ENCODE results near the gene LSM14B.

LSM14B gene

DNA sequence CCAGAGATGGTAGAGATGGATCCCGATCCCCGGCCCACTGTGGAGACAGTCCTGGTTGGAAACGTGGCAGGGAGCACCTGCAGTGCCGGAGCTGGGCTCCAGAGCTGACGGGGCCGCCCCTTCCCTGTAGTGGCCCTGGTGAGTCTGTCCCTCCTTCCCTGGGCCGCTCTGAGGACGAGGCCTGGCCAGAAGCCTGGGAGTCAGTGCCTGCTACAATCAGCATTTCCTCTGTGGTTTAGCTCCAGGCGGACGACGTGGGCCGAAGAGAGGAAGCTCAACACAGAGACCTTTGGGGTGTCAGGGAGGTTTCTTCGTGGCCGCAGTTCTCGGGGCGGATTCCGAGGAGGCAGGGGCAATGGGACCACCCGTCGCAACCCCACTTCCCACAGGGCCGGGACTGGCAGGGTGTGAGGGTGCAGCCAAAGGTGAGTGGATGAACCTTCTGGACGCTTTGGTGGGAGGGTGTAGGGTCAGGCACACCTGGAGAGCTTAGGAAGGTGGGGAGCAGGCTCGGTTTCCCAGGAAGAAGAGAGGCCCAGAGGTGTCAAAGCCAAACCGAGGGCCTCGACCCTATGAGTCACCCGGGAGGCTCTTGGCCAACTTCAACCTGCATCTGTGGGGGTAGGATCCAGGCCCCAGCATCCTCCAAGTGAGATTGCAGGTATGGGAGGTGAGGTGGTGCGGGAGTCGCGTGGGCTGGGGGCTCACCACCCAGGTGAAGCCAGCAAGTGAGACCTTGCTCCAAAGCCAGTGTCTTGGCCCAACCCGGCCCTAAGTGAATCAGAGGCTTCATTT lies 11.0 kb downstream of the LSM14B start:
- DNase-seq = no peak

DNA sequence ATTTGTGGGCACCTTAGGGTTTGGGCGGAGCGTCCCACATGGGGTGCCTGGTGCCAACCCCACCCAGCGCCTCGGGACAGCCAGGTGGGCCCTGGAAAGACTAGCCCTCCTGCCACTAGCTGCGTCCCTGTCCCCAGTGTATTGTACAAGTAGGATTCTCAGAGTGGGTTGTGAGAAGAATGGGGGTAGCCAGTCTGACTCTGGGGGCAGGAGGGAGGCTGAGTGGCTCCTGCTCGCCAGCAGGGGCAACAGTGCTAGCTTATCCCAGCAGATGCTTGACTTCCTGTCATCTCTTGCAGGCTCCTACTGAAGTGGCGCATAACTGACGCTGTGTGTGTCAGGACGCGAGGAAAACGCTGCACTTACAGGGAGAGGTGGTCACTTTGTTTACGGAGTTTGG lies 11.6 kb downstream of the LSM14B start:
- no peak for DNase-seq

DNA sequence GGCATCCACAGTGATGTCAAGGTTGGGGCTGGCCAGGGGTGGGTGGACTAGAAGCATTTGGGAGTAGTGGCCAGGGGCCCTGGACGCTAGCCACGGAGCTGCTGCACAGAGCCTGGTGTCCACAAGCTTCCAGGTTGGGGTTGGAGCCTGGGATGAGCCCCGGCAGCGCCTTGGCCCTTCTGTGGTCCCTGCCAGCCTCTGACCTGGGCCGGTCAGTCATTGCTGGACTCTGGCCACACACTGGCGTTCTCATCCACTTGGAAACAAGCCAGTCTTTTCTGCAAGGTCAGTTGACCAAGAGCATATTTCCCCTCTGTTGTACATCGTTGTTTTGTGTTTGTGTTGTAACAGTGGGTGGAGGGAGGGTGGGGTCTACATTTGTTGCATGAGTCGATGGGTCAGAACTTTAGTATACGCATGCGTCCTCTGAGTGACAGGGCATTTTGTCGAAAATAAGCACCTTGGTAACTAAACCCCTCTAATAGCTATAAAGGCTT lies 12.5 kb downstream of the LSM14B start:
- DNase-seq = no peak

DNA sequence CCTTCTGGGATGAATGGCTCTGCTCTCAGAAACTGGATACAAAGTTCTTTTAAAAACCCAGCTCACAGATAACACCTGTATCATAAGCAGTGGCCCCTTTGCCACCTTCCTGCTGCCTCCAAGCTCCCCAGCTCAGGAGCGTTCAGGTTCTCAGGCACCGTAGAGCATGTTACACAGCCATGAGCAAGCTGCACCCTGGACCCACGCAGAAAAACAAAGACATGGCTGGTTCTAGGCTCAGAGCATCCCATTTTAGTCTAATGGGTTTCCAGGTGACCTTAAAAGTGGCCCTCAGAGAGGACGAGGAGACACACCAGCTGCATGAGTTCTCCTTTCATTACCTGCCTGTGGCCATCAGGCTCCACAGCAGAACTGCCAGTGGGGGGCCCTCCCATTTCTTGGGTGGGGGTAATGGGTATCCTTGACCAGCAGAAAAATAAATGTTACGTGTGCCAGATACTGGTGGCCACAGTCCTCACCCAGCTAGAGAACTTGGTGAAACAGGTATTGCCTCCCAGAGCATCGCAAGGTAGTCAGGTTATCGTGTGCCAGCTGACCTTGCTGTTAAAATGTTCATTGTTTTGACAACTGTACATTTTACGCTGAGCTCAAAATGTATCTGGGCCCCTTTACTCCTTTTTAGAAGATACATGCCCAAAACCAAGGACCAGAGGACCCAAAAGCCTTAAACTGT lies 13.4 kb downstream of the LSM14B start:
- no peak for DNase-seq

DNA sequence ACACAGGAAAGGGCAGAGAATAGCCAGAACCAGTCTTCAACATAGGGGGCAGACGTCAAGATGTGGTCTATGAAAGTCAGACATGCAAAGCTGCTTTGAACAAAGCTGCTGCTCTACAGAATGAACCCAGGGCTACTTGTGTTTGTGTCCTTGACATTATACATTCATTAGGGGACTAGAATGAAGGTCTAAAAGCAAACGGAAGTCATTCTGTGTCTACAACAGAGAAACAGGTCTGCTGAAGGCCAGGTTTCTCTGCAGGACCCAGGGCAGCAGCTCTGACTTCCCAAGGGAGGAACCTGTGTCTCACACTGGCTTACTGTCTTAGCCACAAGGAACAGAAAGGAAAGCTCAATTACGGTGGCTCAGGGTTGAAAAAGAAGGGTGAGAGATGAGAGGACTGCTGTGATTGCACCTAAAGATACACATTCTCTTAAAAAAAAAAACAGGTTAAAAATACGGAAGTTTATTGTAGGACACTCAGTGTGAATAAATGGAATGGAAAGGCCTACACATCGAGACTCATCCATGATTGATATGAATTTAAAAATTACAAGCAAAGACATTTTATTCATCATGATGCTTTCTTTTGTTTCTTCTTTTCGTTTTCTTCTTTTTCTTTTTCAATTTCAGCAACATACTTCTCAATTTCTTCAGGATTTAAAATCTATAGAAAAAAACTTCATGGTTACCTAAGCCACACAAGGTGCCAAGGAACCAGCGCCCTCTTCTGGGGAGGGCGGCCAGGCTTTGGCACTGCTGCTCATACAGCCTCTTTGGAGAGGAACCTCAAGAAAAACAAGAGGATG lies 14.2 kb downstream of the LSM14B start:
- peak; percentile 42 to 69 (median 64) for DNase-seq

DNA sequence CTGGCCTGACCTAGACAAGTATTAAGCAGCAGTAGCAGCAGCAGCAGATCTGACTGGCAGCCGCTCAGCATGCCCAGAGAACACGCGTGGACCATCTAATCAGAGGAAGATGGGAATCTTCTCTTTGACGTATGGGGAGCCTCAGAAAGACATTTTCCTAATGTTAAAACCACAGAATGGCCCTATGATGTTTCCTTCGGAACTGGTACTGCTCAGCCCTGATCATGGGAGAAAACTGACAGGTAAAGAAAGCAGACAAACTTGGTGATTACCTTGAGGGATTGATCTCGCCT lies 14.8 kb downstream of the LSM14B start:
- no peak for DNase-seq

DNA sequence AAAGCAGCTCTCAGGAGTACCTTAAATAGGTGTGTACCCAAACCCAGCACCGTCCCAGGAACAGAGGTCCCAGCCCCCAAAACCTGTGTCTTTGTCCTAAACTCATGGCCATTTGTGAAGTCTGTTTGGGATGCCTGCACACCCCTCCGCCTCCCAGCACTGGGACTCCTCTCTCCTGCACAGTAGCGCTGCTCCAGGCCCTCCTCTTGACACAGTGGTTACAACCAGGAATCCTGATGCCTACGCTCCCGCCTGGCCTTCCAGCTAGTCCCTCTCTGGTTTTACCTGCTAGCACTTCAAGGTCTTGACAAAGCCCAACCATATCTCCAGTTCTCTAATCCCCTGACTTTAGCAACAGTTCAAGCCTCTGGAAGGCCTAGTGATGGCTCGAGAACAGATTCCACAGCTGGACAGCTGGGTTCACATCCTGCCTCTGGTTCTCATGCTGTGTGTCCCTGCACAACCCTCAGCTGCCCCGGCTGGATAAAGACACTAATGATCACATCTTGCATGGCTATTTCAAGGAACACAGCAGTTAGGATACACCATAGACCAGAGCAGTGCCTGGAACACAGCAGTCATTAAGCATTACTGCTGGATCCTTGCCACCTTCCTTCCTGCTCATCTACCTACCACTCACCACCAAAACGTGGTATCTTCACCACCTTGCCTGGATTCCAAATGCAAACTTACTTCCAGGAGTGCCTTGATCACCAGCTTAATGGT lies 15.4 kb downstream of the LSM14B start:
- DNase-seq = no peak

DNA sequence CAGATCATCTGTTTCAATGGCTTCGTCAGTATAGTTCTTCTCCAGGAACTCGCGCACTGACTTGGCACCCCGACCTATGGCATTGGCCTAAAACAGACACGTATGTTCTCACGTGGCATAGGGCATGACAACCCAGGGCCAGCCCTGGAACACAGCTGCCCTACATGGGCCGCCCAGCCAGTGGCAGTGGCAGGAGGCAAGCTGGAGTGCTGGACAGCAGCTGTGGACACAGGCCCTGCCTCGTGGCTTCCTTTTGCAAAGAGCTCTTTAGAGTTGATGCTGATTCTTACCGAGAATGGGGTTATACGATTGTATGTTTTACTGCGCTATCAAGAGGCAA lies 15.9 kb downstream of the LSM14B start:
- no peak for DNase-seq

DNA sequence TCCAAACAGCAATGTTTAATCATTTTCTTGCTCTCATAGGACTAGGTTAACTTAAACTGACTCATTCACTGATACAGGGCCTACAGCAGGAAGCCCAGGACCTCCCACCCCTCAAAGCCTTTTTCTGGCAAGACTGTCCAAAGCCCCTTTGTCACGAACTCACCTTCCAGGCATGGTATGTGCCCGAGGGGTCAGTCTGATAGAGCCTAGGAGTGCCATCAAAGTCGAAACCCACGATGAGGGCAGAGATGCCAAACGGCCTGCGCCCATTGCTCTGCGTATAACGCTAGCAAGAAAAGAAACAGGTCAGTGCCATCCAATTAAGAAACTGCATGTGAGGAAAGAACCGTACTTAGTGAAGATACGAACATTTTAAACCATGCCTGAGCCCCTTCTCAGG lies 16.6 kb downstream of the LSM14B start:
- DNase-seq = no peak

DNA sequence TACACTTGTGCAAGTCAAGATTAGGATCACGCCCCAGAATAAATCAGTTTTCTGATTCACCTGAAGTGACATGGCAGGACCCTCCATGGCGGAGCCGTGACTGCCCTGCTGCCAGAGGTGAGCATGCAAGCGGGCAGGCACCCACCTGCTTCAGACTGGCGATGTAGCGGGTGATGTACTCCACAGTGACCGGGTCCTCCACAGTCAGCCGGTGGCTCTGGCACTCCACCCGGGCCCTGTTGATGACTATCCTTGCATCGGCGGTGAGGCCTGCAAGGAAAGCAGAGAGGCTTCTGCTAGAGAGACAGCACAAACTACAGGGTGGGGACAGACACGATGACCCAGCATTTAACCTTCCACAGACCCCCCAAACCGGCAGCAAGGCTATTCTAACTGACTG lies 17.4 kb downstream of the LSM14B start:
- no peak for DNase-seq

DNA sequence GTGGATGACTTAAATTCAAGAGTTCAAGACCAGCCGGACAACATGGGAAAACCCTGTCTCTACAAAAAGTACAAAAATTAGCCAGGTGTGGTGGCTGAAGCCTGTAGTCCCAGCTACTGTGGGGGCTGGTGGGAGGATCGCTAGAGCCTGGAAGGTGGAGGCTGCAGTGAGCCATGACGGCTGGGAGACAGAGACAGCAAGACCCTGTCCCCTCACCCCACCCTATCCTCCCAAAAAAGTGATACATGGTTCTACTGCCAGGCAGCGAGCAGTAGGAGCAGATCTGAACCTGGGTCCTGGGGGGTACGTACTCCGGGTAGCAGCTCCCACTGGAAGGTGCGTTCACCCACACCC lies 18.7 kb downstream of the LSM14B start:
- no peak for DNase-seq

DNA sequence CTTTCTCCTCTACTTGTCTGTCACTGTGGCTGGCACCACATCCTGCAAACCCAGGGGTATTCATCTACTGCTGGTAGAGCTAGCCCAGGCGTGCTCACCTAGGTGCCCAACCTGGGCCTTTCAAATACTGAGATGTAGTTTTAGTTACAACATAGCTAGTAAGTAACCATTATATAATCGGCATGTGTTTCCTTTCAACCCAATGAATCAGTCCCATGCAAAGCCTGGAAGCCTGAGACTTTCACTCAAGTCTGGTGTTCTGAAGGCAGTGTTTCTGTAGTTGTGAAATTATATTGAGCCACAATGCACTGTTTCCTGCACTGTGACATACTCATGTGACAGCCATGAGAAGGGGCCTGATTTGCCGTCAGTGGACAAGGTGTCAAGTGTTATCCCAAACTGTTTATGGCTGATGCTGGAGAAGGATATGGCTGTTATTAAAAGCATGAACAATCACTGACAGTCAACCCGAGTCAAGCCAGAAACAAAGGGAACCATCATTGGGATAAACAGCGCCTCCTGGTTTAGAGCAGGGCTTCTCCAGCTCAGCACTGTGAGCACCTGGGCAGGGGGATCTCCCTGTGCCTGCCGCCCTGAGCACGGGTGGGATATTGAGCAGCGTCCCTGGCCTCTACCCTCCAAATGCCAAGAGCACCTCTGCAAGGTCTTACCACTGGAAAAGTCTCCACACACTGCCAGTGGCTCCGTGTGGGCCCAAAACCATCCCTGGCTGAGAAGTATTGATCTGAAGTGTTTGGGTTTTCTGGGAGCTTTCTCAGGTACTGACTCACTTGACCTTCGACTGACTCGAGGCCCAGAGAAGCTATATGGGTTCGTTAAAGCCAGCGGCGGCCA lies 19.3 kb downstream of the LSM14B start:
- peak in 1 of 5 donors; percentile 20 for DNase-seq

DNA sequence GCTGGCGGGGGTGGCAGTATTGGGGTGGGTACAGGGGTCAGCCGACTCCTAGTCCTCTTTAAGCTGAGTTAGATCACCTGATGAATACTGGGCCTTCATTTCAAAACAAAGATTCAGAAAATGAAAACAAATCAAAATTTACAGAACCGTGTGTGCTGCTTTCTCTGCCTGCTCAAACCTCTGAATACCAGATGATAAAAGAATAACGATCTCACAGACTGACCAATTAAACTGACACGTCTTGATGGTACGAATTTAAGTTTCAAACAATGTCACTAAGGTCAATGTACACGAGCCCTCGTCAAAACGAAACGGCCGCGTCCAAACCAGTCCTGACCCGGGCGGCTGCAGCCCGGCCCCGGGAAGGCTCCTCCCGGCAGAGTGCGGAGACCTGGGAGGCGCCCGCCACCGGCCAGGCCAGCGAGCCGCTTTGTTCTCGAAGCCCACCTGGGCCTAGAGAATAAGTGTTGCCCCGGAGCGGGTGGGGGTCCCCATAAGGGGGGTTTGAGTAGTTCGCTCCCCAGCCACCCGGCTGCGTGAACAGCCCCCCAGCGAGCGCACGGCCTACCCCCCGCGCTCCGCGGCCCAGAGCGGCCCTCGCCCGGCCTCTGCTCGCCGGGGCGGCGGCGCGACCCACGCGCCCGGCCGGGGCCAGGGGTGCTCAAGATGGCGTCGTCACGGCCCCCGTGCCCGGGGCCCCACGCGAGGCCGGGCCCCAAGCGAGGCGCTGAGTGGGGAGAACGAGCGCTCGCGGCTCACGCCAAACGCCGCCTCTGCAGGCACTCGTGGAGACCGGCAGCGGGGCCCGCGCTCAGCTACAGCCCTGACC lies 20.2 kb downstream of the LSM14B start:
- DNase-seq = no peak

DNA sequence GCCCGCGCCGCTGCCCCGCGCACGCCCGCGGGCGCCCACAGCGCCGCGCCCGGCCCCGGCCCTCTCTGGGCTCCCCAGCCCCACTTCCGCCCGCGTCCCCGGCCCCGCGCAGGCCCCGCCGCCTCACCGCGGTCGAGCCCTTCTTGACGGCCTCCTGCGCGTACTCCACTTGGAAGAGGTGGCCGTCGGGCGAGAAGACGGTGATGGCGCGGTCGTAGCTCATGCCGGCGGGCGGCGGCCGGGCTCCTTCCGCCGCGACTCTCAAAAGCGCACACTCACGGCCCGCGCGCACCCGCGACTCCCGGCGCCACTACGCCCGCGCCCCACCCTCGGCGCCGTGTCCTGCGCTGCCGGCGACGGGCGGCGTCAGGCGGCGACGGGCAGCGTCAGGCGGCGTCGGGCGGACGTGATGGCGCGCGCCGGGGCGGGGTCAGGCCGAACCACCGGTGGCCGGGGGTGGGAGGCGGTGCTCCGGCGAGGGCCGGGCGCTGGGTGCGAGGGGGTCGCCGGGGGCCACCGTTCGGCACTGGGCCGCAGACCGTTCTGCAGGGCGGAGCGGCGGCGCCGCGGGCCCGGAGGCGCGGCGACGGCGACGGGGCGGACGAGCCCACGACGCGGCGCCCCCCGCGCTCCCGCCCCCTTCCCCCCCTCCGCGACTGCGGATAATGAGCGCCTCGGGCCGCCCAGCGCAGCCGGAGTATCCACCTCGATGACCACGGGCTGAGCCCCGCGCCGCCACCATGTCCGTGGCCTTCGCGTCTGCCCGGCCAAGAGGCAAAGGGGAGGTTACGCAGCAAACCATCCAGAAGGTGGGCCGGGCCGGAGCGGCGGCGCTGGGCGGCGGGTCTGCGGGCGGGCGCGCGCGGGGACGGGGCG lies 21.0 kb downstream of the LSM14B start, which contains the start of the genes PSMA7 and SS18L1:
Gene PSMA7 (minus strand): TSS at position 314 of the 876 bp plus-strand sequence. CDS start 91 bp downstream, at position 223.
Gene SS18L1 (plus strand): TSS at position 689 of the 876 bp plus-strand sequence. CDS start 52 bp downstream, at position 741.
- DNase-seq = peak; percentile 72 to 88 (median 77)

DNA sequence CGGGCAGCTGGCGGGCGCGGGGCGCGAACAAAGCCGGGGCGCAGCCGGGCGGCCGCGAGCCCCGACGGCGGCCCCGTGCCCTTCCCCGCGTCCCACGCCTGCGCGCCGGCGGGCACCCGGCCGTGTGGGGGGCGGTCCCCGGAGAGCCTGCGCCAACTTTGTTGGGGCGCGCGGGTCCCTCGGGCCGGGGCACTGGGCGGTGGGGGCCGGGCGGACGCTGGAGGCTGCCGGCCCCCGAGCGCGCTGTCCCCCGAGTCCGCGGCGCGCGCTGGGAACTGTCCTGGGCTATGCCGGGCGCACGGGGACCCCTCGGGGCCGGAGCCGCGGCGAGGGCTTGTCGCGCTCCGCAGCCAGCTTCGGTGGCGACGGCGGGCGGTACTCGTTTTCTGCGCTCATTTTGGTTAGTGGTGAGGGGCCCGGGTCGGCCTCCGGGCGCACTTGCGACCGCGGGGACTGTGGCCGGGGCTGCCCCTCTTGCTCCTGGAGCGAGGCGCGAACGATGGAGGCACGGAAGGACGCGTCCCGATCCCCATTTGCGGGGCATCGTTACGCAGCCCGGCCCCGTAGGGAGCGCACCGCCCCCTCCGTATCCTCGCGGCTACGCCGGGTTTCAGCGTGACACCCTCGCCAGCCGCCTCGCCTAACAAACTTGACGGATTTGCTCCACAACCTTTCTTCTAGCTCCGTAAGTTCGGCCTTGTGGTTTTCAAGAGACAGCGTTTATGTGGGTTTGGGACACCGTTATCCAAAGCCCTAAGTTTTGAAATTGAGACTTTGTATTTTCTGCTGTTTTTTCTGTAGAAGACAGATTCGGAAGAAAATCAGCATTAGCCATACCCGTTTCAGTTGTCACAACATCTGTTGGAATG lies 21.9 kb downstream of the LSM14B start:
- peak in 4 of 5 donors; percentile 30 to 63 (median 40) for DNase-seq

DNA sequence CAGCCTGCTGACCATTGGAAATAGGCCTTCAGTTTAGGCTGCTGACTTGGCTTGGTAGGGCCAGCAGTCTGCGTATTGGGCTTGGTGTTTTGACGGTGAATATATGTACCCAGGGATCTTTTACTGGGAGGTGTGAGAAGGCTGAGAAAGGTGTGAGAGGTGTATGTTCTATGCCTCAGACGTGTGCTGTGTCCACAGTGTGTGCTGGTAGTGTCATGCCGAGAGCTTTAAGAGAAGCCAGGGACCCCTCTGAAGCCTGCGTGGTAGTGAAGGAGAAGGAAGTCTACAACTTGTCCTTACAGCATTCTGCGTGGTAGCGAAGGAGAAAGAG lies 23.4 kb downstream of the LSM14B start:
- DNase-seq = no peak

DNA sequence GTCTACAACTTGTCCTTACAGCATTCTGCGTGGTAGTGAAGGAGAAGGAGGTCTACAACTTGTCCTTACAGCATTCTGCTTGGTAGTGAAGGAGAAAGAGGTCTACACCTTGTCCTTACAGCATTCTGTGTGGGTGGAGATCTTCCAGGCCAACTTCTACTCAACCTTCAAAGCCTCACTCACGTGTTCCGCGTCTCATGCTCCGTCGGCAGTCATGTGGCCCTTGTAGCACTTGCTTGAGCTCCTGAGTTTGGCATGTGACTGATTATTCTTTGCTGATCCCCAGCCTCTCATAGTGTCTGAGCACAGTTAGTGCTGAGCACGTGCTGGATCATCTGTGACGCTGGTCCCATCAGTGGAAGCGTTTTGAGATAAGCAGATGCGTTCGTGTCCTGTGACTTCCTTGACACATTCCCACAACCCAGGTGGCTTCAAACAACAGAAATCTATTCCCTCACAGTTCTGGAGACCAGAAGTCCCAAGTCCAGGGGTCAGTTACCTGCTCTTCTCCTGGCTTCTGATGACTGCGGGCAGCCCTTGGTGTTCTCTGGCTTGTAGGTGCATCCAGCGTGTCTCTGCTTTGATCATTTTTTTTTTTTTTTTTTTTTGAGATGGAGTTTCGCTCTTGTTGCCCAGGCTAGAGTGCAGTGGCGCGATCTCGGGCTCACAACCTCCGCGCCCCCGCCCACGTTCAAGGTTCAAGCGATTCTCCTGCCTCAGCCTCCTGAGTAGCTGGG lies 23.9 kb downstream of the LSM14B start:
- no peak for DNase-seq

DNA sequence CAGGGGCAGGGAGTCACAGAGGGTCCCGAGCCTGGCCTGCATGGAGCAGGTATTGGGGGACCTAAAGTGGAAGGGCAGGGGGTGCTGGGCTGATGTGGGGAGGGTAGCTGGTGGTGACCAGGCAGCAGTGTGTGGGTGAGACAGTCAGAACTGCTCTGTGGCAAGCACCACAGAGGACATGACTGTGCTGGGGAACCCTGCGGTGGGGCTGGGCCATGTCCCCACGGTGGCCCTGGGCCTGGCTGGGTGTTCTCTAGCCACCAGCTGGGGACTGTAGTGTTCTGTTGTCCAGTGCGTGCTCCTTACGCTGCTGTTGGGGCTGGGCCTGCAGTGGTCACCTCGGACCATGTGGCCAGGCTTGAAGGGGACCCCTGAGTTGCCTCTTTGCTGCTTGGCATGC lies 24.9 kb downstream of the LSM14B start:
- DNase-seq = no peak
